Muscle of arm (tissue), 12 donors: ENCODE data around the gene GALNT9. TPM values are rescaled to one million over a fixed set of nuclear protein-coding genes. Genes with fewer than 3 reads are reported as not detected.

Source experiments
- DNase-seq: peaks from one replicate; pipeline ENCODE4 v3.0.0-alpha.2; 2013
- polyA plus RNA-seq, 12 donors: library from polyadenylated mRNA; unstranded; fragments of 120-200 nt; gene quantifications; one replicate each; pipeline ENCODE4 v1.2.1, GENCODE V29; 2013; ENCODE audit not compliant: insufficient read length in 12 of 12

Gene GALNT9
- polyA plus RNA-seq, 12 donors: 0.75 to 10.6 (median 1.6) TPM; not detected in 2

DNA sequence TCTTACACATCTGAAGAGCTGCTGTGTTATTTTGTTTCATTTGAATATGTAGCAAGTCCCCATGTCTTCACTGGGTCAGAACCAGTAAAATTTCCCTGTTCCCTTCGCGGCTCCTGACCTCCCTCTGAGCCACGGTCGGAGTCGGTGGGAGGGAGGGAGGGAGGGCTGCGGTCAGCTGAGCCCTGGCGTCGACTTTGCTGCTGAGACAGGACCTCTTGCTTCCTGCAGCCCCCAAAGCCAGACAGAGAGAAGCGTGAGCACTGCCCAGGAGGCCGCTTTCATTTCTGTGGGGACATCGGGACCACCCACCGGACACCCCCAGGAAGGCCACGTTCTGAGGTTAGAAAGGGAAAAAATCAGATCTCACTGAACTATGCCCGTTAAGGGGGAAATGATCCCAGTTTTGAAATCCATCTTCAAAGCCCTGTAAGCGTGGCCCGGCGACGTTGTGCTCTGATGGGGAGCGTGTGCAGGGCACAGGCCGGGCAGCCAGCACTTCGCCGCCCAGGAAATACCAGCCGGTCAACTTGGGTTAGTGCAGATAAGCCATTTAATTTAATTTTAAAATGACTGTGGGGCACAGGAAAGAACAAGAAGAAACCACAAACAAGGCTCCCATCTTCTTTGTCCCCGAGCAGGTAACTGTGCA lies 143.1 kb downstream of the GALNT9 start:
- no peak for DNase-seq

DNA sequence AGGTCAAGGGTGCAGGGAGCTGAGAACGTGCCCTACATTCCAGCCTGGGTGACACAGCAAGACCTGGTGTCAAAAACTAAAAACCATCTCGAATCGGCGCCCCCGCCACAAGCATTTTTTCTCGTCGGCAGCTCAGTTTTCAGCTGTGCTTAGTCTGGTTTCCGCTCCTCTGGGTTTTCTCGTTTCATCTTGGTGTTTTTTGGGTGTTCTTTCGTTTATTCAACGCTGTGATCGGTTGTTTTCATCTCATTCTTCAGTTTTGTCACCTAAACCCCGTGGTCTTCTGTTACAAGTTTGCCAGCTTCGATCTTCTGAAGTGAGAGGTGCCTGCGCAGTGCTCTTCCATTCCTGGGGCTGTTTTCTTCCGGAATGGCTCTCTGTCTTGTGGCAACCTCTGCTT lies 143.7 kb downstream of the GALNT9 start:
- DNase-seq: no peak

DNA sequence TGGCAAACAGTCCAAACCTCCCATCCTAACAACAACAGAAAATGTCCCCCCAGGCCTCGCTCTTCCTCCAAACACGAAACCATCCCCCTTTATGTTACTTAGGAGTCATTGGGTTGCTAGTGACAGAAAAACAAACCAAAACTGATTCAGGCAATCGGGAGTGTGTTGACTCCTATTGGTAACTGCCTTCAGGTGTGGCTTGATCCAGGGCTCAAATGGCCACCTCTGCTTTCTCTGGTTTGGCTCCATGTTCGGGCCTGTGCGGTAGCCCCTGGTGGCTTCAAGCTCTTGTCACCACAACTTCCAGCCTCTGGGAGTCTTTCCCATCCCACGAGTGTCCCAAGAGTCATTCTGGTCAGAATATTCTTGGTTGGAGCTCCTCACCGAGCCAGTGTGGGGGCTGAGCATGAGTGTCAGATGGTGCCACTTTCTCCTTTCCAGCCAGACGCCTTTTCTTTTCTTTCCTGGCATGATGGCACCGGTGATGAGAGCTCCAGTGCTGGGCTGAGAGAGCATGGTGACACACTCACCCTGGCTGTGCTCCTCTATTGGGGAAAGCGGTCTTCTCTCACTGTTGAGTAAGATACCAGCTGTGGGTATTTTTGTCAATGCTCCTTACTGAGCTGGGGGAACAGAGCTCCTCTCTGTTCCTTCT lies 146.6 kb downstream of the GALNT9 start:
- no peak for DNase-seq

DNA sequence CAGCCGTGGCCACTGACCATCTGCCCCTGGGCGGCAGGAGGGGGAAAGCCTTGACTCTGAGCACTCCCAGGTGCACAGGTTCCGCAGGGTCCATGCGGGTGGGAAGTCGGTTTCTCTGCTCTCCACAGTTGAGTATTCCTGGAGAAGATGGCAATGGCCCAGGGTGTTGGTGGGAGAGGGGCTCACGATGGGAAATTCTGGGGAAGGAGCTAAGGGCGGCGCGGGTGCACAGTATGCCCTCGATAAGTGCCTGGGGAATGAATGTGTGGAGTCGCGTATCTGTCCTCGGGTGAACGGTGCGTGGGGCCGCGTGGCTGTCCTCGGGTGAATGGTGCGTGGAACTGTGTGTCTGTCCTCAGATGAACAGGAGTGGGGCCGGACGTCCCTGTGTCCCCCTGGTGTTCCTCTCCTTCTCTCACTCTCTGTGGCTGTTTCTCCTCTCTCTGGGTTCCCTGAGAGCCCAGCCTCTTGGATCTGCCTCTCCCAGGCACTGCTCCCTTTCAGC lies 147.1 kb downstream of the GALNT9 start:
- no peak for DNase-seq

DNA sequence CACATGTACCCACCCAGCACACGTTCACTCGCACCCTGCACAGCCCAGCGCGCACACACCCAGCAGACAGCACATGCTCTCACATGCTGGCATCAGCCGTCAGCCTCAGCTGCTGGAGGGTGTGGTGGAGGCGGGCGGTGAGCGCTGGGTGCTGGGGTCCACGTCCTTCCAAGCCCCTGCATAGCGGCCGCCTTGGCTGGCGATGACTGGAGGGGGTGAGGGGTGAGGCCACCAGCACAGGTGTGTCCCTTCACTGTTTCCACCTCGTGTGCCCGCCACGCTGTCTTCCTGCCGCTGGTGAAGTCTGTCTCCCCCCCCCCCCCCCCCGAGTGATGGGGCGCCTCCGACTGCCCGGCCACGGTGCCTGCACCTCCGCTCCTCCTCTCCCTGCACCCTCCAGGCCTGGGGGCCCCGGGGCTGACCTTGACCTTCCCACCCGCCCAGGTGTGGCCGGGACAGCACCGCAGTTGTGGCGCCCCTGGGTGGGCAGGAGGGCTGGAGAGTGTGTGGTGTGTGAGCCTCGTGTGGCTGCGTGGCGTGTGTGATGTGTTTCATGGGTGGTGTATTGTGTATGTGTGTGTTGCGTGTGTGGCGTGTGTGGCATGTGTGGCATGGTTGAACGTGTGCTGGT lies 147.7 kb downstream of the GALNT9 start:
- no peak for DNase-seq

DNA sequence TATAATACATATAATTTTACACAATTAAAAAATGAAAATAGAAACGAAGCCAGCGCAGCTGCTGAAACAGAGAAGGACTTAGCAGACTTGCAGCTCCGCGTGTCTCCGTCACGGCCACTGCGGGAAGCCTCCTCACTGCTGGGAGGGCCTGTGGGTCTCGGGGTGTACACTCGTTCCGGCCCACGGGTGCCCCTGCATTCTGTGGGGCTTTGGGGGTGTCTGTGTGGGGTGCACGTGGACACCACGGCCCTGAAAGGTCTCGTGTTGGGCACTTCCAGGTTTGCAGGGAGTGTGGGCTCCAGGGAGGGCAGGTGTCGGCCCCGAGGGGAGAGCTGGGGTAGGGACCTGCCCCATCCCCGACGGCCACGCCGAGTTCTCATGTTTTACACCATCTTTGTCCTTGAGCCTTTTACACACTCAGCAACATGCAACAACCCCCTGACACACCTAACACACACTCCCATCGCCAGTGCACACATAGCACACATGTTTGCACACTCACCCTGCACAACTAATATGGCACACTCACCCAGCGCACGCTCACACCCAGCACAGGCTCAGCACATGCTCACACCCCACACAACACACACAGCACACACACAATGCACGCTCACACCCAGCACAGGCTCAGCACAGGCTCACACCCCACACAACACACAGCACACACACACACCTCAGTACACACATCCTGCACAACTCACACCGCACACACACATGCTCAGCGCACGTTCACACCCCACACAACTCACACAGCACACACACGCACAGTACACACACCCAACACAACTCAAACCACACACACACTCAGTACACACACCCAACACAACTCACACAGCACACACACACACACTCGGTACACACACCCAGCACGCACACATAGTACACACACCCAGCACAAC lies 148.5 kb downstream of the GALNT9 start:
- DNase-seq: no peak

DNA sequence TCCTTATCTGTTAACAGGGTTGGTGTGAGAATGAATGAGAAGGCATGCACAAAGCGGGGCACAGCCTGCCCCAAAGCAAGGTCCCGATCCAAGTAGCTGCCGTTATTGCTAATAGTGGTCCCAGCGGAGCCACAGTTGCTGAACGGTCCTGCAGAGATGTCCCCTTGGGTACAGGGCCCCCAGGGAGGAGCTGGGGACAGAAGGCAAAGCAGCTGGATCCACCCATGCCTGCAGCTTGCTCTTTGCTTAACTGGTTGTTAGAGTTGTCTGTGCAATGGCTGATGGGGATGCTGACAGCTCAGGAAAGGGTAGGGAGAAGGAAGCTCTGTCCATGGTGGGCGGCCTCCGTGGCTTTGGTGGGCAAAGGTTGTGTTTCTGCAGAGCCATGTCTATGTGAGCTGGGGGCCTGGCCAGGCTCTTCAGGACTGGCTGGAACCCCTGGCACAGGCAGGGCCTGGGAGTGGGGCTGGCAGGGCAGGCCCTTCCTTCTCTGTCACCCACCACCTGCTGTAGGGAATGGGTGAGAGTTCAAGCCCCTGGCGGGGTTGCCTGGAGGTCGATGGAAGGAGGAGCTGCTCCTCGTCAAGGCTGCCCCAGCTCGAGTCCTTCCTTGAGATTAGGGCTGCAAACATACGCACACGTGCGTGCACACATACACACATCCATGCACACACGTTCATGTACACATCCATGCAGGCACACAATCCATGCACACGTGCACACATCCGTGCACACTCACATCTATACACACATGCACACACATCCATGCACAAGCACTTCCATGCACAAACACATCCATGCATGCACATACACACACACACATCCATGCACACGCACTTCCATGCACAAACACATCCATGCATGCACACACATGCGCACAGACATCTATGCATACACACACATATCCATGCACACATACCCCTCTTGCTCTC lies 149.7 kb downstream of the GALNT9 start:
- DNase-seq: no peak

DNA sequence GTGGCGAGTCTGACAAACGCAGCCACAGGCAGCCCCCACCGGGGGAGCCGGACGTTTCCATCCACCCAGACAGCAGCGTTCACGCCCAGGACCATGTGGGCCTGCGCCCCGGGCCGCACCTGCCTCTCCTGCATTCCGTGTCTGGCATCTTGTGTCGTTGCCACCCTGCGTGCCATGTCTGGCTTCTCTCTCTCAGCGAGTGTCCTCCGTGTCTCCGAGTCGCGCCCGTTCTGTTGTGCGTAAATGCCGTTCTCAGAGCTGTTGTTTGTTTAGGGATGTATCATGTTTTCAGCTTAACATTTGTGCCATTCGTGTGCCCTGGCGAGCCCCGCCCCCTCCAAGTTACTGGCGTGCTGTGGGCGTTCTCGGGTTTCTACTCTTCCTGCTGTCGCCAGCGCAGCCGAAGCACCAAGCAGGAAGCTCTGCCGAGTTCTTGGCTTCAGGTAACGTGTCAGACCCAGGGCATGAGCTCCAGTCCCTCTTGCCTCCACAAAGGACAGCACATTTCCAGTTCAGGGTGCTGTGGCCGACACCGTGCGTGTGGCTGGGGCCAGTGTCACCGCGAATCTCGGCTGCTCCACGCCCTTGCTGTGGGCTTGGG lies 150.5 kb downstream of the GALNT9 start:
- DNase-seq: no peak

DNA sequence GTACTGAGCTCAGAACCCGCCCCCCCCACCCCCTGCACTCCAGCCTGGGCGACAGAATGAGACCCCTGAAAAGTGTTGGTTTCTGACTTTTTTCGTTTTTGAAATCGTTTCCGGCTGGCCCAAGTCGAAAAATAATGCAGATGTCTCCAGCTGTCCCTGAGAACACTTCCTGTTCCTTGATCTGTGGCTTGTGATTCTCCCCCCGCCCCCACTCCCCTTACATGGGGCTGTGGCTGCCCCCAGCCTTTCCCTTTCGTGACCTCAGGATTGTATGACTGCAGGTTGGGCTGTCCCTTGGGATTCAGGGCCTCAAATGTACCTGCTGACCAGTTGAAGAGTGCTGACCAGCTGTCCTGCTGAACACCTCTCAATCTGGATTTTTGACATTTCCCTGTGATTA lies 151.1 kb downstream of the GALNT9 start:
- no peak for DNase-seq

DNA sequence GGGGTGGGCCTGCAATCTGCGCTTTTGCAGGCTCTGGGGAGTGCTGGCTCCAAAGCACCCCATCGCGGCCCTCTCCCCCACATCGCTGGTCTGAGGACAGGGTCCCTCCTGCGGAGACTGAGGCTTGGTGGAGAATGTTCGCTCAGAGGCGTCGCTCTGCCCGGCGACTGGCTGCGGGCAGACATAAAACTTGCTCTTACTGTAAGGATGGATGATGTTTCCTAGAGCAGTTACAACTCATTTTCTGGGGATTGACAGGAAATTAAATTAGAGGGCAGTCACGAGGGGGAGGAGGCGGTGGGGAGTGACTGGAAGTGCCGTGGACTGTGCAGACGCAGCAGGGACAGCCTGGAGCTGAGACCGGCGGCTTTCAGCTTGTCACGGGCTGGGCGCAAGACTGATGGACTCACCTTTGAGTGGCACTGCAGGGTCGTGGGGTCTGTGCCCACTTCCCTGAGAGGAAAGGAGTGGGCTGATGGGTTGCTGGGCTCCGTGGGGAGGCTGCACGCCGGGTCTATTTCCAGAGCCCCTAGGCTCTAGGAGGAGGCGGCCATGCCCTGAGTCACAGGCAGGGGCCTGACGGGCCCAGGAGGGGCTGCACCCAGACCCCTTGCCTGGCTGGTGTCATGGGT lies 152.4 kb downstream of the GALNT9 start:
- no peak for DNase-seq

DNA sequence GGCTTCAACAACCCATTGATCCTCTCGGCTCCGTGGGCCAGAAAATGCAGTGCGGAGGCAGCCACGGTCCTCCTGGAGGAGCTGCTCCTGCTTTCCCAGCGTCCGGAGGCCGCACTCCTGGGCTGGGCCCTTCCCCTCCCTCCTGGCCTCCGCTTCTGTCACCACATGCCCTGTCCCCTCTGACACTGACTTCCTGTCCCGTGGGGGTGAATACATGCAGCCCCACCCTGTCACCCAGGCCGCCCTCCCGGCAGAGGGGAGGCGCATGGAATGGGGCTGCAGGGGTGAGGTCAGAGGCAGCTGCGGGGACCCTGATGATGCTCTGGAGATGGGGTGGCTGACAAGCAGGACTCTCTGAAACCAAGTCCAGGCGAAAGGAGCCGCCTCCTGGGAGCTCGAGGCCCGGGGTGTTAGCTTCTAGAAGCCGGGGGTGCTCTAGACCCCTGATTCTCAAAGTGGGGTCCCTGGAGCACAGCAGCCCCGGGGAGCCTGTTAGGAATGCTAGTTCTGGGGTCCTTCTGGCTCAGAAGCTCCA lies 152.9 kb downstream of the GALNT9 start:
- DNase-seq: no peak

DNA sequence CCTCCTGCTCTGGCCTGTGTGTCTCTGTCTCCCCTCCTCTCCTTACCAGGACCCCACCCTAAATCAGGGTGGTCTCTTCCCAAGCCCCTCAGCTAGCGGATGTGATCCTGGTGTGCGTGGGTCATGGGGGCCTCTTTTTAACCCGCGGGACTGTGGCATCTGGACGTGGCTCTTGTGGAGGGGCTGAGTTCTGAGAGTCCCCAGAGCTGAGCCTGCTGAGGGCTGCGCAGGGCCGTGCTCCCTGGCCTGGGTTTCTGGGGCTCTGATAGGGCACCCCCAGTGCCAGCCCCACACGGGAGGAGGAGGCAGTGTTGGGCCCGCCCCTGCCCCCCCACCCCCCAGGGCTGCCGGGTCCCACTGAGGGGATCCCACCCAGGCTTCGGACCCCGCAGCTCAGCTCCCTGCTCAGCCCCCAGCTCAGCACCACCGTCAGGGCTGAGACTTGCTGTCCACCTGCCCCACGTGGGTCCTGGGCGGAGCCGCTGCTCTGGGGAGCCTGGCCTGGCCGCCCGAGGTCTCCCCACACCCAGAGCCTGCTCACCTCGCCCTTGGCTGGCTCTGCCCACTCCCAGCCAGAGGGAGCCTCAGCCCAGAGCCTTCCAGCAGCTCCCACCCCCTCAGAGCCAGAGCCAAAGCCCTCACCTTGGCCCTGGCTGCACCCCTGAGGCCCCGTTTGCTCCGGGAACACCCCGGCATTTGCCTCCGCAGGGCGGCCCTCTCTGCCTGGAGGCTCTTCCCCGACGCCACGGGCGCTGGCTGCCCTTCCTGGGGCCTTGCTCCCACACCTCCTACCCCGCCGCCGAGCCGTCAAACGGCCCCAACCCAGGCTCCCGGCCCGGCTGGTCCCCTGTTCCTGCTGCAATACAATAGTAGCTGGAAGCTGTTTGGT lies 153.6 kb downstream of the GALNT9 start:
- DNase-seq: no peak

DNA sequence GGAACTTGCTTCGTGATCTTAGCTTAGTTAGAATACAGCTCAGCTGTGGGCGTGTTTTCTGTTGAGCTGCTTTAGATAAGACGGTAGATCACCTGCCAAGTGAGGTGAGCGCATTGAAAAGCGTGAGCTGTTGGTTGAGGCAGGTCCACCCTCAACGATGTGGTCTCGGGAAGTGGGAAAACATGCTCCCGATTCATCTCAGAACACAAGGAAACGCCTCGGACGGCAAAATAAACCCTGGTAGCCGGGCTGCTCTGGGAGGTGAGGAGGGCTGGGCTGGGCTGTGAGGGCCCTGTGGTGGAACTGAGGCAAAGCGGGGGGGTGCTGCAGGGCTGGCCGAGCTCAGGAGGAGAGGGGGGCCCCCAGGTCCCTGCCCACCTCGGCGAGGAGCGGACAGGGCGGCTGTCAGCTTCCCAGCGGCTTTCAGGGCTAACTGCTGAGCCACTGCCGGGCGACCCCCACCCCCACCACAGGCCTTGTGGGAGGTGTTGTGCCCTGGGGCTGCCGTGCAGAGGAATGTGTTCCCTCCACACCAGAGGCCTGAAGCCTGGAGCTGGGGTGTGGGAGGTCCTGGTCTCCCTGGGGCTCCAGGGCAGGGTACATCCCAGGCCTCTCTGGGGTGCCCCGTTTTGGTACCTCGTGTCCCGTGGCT lies 154.4 kb downstream of the GALNT9 start:
- no peak for DNase-seq

DNA sequence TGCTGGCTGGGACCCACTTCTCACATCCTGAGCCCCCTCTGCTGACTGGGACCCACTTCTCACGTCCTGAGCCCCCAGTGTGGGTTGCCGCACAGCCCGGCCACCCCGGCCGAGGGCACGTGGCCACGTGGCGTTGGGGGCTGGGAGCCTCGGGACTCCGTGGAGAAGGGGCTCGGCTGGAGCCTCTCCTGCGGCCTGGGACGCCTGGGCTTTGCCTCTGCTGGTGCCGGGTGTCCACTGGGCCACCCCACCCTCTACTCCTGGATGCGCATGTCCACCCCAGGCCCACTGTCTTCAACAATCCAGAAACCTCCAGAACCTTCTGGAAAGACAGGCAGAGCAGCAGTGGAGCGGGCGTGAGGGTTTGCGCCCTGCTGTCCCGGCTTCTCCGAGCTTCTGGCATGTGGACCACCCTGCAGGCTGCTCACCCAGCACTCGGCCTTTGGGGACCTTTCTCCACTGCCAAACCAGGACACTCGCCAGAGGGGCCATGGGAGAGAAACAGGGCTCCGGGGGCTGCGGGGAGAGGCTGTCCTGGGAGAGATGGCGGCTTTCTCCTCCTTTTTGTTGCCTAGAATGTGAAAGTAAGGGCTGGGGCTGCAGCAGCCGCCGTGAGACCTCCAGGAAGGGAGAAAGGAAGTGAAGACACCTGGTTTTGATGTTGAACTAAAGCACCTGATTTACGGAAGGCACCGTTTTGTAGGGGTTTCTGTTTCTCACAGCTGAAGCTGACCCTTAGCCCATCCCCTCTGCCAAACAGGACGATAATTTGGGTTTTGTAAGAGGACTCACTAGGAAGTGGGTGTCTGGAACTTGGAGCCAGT lies 155.2 kb downstream of the GALNT9 start:
- no peak for DNase-seq

DNA sequence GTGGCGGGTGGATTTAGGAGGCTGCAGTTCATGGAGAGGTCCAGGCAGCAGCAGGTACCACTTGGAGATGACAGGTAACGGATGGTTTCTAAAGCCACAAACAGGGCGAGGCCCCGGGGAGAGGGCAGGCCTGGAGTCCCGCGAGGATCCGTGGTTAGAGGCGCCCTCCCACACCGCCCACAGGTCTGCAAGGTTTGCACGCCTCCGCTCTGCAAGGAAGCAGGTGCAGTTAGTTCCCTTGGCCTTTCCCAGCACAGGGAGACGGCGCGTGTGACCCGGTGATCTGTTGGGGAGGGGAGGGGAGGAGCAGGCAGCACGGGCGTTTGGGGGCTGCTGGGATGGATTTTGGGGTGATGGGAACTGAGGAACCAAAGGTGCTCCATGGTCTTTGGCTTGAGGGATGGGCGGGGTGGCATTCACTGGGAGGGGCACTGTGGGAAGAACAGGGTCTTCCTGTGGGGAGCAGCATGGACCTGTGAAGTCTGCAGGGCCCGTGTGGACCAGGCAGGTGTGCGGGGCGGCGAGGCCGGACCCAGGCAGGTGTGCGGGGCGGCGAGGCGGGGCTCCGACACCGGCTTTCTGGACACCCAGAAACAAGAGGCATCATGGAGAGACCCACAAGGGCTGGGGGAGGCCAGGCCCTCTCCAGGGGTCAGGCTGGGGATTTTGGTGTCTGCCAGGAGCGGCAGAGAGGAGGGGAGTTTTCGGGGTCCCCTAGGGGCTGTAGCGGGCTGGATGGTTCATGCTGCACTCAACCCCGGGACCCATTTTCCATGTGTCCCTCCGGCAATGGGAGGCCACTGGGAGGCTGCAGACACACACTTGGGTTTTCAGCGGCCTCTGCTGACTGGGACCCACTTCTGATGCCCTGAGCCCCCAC lies 156.0 kb downstream of the GALNT9 start:
- no peak for DNase-seq

DNA sequence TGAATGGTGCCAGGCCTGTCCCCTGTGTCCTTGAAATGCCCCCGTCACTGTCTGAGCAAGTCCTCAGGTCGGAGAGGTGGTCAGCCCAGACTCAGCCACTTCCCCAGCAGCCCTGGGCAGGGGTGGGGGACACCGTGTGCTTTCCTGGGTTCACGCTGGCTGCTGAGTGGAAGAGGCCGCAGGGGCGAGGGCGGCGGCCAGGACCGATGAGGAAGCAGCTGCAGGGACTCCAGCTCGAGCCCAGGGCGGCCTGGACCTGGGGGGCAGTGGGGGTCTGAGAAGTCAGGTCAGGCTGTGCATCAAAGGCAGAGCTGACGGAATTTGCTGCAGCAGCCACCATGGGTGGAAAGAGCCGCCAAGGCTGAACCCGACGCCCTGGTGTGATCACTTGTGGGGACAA lies 156.8 kb downstream of the GALNT9 start:
- no peak for DNase-seq
